Measurements from ENCODE around the gene NXPH1. TPM values are rescaled to one million over a fixed set of nuclear protein-coding genes. Genes with fewer than 3 reads are reported as not detected.

The NXPH1 gene
- total RNA-seq, 1 experiment from 2014 or later: not detected

DNA sequence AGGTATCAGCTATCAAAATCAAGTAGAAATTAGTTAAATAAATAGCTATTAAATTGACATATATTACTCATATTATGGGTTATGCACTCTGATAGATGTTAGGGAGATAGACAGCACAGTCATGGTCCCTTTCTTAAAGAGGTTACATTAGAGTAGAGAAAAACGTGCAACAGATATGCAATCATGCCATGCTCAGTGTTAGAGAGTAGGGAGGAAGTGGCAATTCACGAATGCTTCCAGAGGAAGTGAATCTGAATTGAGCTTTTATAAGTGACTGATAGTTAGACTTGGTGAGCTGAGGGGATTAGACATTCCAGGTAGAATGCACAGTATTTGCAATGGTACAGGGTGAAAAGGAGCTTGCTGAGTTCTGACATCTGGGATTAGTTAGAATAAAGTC lies 349.8 kb downstream of the NXPH1 start:
- Histone ChIP-seq H3K36me3 (no peaks in the 10 kb centered on the region), H3K4me3 (no peak overlapping the region), H3K27me3 (no peaks in the 10 kb centered on the region), H3K9me3 (no peaks in the 10 kb centered on the region)
- no peak for DNase-seq

DNA sequence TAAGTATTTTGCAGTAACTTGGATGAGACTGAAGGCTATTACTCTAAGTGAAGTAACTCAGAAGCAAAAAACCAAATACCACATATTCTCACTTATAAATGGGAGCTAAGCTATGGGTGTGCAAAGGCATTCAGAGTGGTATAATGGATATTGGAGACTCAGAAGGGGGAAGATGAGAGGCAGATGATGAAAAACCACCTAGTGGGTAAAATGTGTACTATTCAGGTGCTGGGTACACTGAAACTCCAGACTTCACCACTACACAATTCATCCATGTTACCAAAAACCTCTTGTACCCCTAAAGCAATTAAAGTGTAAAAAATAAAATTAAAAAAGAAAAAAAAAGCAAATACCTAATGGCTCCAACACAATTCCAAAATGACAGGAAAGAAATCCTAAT lies 351.7 kb downstream of the NXPH1 start:
- no peak overlapping the region for H3K4me3 ChIP-seq
- no peaks in the 10 kb centered on the region for H3K36me3 ChIP-seq
- no peak for DNase-seq
- H3K27me3 ChIP-seq: no peaks in the 10 kb centered on the region
- no peaks in the 10 kb centered on the region for H3K9me3 ChIP-seq

DNA sequence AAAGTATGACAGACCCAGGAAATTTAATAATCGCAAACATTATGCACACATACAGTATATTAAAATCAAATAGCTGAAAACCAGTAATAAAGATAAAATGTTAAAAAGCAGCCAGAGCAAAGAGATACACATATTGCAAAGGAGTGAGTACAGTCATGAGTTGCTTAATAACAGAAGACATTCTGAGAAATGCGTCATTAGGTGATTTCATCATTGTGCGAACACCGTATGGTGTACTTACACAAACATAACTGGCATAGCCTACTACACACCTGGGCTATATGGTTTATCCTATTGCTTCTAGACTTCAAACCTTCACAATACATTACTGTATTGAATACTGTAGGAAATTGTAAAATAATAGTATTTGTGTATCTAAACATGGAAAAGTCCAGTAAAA lies 367.6 kb downstream of the NXPH1 start:
- no peak for DNase-seq

More for the DNA sequence above, 367.6 kb downstream of the NXPH1 start:
- Histone ChIP-seq H3K36me3 (no peaks in the 10 kb centered on the region), H3K9me3 (no peaks in the 10 kb centered on the region), H3K27me3 (no peaks in the 10 kb centered on the region), H3K4me3 (no peak overlapping the region)

Other genes starting within 250 kb of the NXPH1 start
- gene ICA1, start 171.4 kb upstream of the NXPH1 start, total RNA-seq (2014; rRNA removed; shearing (Covaris generic); ENCODE audit: low replicate concordance): not detected in 2 replicates

All from MG63 (cell line).